HG03565 (cell line): Measurements from ENCODE around the gene EVL.
"Not testable (repeated sequence)": the region's sequence is repeated elsewhere in the genome, so short reads cannot be mapped to it uniquely, and the experiment has no call there.

Experiments used
- ATAC-seq: cut with Tn5 transposase; IDR thresholded peaks from one replicate; pipeline ENCODE4 v1.9.1; 2021; ENCODE audit warnings: mild to moderate bottlenecking, moderate library complexity; ENCODE audit not compliant: unreplicated experiment

EVL gene

DNA sequence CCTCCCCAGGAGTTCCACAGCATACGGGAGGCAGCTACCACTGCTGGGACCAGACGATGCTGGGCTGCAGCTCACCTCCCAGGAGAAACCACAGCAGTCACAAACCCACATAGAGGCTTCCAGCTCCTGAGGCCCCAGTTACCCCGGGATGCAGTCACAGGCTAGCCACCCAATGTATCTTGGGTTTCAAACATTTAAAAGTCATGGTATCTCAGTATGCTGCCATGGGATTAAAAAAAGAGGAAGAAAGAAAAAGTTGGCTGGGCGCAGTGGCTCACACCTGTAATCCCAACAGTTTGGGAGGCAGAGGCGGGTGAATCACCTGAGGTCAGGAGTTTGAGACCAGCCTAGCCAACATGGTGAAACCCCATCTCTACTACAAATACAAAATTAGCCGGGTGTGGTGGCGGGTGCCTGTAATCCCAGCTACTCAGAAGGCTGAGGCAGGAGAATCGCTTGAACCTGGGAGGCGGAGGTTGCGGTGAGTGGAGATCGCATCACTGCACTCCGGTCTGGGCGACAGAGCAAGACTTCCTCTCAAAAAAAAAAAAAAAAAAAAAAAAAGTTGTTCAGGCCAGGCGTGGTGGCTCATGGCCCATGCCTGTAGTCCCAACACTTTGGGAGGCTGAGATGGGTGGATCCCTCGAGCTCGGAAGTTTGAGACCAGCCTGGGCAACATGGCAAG lies 92.5 kb downstream of the EVL start:
- not testable (repeated sequence) for ATAC-seq

DNA sequence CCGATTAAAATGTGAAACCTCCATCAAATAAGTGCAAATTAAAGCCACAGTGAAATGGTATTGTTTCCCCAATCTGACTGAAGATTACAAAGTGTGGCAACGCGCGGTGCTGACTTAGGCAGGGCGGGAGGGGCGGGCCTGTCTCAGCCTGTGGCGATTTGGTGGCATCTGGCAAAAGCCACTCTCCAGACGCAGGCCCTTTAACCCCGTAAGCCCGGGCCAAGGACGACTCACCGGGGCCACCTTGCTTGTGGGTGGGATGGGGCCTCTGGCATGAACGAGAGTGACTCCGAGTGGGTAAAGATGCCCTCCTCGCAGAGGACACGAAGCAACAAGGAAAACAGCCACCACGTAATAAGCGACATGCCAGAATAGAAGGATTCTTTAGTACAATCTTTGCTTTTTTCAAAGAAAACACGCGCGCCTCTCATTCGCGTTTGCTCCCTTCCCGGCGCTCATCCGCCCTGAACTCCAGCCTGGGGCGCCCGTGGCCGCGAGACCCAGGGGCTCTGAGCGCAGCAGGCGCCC lies 93.4 kb downstream of the EVL start:
- ATAC-seq = no peak

DNA sequence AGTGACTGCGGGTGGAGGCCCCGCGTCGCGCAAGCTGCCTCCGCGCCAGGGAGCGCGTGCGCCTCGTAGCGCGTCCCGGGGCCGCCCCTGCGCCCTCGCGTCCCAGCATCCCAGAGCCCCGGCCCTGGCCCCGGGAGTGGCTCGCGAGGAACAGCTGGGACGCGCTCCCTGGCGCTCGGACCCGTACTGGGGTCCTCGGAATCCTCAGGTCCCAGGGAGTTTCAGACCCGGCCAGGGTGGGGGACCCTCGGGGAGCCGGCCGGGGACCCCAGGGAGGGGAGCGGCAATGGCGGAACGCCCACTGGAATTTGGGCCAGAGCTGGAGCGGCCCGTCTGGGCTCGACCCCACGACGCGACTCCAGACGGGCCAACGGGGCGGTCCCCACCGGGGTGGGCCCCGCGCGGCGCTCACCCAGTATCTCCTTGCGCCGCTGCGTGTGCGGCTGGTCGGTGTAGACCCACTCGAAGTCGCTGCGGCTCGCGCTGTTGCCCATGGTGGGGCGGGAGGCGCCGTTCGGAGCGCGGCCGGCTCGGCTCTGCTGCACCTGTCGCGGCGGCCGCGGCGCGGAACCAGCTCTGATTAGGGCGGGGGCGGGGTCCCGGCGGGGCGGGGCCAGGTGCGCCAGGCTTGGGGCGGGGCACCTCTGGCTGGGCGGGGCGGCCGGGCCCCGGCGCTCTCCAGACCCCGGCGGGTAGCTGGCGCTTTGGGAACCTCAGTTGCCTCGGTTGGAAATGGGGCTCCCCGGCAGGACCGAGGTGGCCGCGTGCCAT lies 94.1 kb downstream of the EVL start, which contains the start of gene DEGS2:
DEGS2 (minus strand) TSS at position 552 of the 771 bp plus-strand sequence; CDS start at position 494, 58 bp downstream.
- no peak for ATAC-seq

DNA sequence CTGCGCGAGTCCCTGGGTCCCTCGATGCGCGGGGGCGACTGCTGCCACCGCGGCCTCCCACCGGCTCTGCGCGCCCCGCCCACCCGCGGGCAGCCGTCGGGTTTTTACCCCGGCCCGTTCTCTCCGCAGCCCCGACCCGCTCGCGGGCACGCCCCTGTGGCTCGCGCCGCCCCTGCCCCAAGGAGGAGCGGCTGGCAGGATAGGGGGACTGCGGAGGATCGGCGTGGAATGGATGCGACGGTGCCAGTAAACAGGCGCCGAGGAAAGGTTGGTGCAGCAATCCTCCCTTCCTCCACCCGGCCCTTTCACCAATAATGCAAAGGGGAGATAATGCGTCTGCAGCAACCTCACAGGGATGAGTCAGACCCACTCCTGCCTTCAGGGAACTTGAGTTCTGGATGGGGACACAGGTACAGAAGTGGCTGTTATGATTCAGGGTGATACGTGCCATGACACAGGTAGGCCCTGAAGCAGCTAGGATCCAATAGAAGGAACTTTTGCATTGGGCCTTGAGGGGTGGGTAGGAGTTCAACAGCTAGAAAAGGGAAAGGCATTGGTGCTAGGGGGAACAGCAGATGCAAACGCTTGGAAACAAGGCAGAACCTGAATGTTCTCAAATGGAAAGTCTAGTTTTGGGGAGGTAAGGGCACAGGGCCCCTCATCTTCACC lies 94.8 kb downstream of the EVL start:
- no peak for ATAC-seq

DNA sequence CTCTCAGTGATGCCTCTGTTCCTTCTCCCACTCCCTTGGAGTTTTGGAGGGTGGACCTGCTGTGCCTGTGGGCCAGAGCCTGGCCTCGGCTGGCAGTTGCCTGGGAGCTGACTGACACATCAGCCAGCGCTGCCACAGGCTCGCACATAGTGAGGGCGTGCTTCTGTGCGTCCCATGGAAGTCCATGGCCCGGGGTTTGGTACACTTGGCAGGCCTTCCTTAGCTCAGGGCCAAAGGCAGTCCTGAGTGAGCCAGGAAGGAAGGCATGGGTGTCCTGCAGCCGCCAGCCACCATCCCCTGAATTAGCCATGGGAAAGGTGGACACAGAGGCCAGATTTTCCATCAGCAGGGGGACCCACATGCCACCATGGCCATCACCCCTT lies 95.3 kb downstream of the EVL start:
- no peak for ATAC-seq

DNA sequence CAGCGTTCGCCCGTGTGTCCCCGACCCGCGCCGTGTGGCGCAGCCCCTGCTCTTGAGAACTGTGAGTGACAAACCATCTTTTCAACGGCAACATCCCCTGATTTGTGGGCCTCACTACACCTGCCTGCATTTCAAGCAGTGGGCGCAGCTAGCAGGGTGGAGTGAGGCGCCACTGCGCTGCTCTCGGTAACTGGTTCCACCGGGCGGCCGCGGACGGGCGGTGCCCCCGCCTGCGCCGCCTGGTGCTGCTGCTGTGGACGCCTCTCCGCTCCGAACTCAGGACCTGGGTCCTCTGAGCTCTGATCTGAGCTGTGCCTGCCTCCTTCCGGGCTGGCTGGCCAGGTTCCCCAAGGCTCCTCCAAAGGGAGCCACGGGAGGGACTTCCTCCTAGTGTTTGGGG lies 100.2 kb downstream of the EVL start:
- no peak for ATAC-seq

DNA sequence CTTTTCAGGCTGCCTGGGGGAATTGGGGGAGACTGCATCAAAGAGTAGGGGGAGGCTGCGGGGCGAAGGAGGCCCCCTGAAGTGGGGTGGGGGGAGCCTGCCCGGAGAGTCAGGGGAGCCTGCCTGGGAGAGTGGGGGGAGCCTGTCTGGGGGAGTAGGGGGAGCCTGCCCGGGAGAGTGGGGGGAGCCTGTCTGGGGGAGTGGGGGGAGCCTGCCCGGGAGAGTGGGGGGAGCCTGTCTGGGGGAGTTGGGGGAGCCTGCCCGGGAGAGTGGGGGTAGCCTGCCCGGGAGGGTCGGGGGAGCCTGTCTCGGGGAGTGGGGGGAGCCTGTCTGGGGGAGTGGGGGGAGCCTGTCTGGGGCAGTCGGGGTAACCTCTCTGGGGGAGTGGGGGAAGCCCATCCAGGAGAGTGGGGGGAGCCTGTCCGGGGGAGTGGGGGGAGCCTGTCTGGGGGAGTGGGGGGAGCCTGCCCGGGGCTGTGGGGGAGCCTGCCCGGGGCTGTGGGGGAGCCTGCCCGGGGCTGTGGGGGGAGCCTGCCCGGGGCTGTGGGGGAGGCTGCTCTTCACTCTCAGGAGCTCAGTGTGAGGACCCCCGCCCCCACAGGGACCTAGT lies 100.7 kb downstream of the EVL start:
- no peak for ATAC-seq

DNA sequence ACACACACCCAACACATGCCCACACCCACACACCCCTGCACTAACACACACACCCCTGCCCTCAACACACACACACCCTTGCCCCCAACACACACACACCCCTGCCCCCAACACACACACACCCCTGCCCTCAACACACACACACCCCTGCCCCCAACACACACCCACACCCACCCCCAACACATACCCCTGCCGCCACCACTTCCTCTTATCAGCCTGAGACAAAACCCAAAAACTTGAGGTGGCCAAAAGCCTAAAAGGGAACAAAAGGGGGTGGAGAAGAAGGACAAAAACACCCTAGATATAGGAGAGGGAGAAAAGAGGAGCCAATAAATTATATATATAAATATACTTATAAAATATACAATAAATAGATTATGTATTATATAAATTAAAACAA lies 103.3 kb downstream of the EVL start:
- no peak for ATAC-seq

DNA sequence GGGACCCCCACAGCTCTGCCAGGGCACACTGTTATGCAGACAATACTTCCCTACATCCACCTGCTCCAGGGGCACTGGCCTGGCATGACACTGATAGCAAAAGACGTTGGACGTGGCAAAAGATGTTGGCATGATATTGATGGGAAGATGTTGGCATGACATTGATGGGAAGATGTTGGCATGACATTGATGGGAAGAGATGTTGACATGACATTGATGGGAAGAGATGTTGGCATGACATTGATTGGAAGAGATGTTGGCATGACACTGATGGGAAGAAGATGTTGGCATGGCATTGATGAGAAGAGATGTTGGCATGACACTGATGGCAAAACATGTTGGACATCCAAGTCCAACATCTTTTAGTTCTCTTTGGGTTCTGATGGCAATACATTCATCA lies 105.7 kb downstream of the EVL start:
- ATAC-seq = no peak

DNA sequence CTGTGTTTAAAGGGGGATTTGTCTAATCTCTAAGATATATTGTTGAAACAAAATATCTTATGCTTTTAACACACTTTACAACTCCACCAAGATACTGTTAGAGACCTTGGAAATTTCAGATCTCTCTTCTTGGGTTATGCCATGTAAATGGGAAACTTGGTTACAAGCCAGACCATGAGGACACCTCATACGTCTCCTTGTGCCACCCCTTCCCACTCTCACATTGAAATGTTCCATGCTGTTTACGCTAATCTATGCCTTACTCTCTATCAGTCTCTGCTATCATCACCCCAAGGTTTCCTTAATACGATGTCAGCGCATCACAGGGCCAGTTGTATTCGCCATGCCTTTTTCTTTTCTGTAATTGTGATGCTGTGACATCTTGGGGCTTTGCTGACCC lies 107.6 kb downstream of the EVL start:
- no peak for ATAC-seq

DNA sequence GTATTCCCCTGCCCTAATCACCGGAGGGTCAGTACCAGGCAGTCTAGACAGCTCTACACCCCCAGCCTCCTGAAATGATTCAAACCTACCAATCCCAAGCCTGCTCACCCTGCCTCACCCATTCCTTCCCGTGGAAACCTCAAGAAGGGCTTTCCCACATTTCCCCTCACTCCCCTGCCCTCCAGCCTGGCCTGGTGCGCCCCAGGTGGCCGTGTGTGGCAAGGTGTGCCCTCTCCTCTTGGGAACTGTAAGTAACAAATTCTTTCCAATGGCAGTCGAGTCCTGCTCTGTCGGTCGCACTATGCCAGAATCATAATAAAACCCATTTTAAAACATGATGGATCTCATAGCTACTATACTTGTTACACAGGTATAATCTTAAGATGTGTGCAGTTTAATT lies 108.1 kb downstream of the EVL start:
- ATAC-seq = no peak

DNA sequence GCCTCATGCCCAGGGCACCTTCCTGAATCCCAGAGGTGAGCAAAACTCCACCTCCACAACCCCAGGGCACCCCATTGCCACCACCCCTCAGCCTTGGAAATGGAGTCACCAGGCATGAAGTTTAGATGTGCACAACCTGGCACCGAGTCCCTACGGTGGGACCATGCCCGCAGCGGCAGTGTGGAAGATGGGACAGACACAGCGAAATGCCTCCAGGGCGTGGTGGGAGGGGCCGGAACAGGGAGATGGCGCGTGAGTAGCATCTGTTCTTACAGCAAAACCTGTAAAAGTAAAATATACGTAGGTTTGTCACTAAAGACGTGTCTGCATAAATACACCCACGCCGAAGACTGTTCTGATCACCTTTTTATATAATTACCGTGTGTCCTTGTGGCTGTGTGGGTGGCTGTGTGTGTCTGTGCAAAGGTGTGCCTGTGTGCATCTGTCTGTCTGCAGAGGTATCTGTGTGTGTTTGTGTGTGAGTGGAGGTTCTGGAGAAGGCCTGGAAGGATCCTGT lies 111.6 kb downstream of the EVL start:
- no peak for ATAC-seq

DNA sequence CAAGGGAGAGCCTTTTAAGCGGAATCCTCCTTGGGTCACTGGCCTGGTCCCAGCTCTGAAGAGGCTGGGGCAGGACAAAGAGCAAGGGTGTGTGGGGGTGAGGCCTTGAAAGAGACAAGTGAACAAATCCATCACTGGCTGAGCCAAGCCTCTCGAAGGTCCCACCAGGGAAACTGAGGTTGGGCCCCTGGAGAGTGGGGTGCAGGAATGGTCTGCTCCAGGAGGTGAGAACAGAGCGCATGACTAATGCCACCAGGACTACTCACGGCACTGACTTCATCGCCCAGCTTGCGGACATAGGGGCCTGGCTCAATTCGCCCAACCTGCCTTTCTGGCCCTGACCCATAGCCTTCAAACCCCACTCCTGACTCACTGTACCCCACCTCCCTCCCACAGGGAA lies 113.5 kb downstream of the EVL start:
- no peak for ATAC-seq

DNA sequence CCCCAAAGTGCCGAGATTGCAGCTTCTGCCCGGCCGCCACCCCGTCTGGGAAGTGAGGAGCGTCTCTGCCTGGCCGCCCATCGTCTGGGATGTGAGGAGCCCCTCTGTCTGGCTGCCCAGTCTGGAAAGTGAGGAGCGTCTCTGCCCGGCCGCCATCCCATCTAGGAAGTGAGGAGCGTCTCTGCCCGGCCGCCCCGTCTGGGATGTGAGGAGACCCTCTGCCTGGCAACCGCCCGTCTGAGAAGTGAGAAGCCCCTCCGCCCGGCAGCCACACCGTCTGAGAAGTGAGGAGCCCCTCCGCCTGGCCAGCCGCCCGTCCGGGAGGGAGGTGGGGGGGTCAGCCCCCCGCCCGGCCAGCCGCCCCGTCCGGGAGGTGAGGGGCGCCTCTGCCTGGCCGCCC lies 115.4 kb downstream of the EVL start:
- not testable (repeated sequence) for ATAC-seq

DNA sequence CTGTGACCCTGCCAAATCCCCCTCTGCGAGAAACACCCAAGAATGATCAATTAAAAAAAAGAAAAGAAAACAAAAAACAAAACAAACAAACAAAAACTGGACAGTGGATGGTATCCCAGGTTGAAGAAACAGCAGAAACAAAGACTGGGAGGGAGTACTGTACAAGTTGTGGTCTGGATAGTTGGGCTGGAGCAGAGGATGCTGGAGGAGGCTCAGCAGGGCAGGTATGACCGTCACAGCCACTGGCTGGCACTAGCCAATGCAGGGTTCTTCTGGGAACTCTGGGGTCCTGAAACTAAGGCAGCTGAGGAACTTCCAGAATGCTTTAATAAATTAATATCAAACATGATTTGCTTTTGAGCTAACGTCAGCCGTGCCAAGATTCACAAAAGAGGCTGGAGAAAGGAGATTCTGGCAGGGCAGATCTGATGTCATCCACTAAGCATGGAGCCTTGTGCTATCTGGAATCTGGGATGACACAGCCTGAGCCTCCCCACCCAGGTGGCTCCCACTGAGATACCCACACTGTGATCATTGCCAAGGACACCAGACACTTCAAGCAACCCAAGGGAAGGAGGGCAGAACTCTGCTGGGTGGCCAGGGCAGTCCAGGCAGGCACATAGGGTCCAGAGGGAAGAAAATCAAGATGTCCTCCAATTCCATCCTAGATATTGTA lies 116.8 kb downstream of the EVL start:
- not testable (repeated sequence) for ATAC-seq

DNA sequence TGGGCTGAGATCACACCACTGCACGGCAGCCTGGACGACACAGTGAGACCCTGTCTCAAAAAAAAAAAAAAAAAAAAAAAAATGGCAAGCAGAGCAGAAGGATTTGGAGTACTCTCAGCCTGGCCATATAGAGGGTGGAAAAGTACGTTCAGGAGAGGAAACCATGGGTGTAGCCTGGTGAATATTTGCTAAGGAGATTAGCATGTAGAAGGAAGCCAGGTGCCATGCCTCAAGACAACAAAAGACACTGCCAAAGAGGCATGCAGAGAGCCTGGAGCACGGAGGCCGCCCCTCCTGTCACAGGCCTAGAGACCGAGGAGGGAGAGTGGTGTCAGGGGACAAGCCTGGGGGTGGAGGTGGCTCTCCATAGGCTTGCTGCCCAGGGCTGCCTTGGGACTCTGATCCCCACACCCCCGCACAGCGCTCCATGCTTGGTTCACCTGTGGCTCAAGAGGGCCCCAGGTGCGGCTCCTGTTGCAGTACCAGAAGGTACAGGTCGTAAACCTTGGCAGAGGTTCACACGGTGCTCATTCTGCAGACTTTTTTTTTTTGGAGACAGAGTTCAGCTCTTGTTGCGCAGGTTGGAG lies 122.1 kb downstream of the EVL start:
- ATAC-seq = no peak

DNA sequence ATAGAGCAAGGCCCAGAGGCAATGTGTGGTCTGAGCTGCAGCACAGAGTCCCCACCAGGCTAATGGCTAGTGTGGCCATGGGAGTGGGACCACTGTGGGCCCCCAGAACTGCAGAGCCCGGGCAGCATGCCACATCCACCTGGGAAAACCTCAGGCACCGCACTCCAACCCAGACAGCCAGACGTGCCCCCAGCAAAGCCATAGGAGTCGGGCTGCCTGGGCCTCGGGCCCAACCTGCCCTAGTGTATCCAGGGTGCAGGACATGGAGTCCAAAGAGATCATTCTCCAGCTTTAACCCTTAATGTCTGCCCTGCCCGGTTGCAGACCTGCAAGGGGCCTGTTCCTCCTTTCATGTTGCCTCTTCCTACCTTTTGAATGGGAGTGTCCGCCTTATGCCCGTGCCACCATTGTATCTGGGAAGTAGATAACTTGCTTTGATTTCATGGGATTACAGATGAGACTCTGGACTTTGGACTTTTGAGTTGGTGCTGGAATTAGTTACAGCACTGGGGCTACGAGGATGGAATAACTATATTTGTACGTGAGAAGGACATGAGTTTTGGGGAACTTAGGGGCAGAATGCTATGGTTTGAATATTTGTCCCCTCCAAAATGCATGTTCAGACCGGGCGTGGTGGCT lies 123.3 kb downstream of the EVL start:
- no peak for ATAC-seq

DNA sequence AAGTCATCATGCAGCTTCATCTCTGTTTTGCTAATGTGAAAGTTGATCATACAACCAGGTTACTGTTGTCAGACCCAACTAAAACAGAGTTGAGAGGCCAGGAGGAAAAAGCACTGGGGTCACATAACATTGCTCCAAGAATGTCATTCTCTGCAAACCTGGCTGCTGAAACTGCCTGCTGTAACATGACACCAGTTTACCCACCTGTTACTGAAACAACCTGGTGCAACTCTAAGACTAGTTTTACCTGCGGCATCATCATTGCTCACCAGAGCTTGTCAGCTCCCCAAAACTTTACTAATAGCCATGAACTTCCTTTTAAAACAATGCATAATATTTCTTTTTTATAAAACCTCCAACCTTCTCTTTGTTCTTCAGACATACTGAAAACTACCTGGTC lies 124.9 kb downstream of the EVL start:
- ATAC-seq = no peak

DNA sequence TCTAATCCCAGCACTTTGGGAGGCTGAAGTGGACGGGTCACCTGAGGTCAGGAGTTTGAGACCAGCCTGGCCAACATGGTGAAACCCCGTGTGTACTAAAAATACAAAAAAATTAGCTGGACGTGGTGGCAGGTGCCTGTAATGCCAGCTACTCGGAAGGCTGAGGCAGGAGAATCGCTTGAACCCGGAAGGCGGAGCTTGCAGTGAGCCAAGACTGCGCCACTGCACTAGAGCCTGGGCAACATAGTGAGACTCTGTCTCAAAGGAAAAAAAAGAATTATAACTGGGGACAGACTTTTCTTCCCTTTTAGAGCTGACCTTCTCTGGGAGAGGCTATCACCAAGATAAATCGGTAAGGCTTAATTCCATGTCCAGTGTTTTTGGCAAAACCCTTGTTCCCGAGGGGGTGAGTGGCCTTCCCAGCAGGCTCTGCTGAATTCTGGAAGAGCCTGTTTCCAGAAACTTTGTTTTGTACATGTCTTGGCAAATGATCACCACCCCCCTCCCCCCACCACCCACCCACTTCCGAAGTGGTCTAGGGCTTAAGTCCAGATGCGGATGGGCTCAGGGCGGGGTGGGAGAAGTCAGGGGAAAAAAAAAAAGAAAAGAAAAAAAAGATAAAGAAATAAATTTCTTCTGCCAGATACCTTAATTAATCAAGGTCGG lies 126.5 kb downstream of the EVL start:
- no peak for ATAC-seq
